Endothelial cell of umbilical vein (primary cell): ENCODE measurements around the gene MYT1.

Experiments used
- EZH2 ChIP-seq: IDR thresholded peaks from 2 replicates; pipeline ENCODE4 v1.6.1; 2012; ENCODE audit warnings: borderline replicate concordance, low read depth, mild to moderate bottlenecking, moderate library complexity, low read length, inconsistent platforms; ENCODE audit not compliant: severe bottlenecking
- POLR2A ChIP-seq: IDR thresholded peaks from 2 replicates; pipeline ENCODE4 v1.6.1; 2012; ENCODE audit warnings: low read depth, mild to moderate bottlenecking, control low read depth, low read length

DNA sequence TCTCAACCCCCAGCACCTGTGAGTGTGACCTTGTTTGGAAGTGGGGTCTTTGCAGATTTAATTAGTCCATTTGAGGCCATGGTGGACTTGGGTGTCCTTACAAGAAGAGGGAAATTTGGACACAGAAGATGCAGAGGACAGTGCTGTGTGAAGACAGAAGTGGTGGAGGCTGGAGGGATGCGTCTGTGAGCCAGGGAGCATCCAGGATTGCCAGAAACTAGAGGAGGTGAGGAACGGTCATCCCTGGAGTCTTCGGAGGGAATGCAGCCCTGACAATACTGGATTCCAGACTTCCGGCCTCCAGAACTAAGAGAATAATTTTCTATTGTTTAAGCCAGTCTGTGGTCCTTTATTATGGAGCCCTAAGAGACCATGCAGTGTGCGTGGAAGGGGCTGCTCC lies 34.0 kb upstream of the MYT1 start:
- TF ChIP-seq POLR2A (no peak), EZH2 (no peak)
